Upper lobe of left lung (tissue), 6 donors: ENCODE data around the gene TACSTD2. TPM values are rescaled to one million over a fixed set of nuclear protein-coding genes. Genes with fewer than 3 reads are reported as not detected.

ENCODE experiments used
- ATAC-seq, 2 donors: fragments of 200-7000 bp; cut with Tn5 transposase; one replicate each; pipeline ENCODE4 v1.9.1; 2022; ENCODE audit warnings: mild to moderate bottlenecking in 2 of 2, moderate library complexity in 2 of 2; ENCODE audit not compliant: low FRiP score in 2 of 2
- DNase-seq, 2 donors: peaks; one replicate each; pipeline ENCODE4 v3.0.0-alpha.2; 2019 to 2020
- H3K27ac ChIP-seq, 4 donors: fragments of 200-600 bp; sonication (generic); one replicate each; pipeline ENCODE4 v1.5.1; 2016 to 2019
- H3K27me3 ChIP-seq, 4 donors: fragments of 200-600 bp; sonication (generic); one replicate each; pipeline ENCODE4 v1.5.1; 2017 to 2019
- H3K36me3 ChIP-seq, 4 donors: fragments of 200-600 bp; sonication (generic); one replicate each; pipeline ENCODE4 v1.5.1; 2016 to 2019
- H3K4me1 ChIP-seq, 4 donors: fragments of 200-600 bp; sonication (generic); one replicate each; pipeline ENCODE4 v1.5.1; 2018 to 2019
- H3K4me3 ChIP-seq, 4 donors: fragments of 200-600 bp; sonication (generic); one replicate each; pipeline ENCODE4 v1.5.1; 2017 to 2019; ENCODE audit warnings: mild to moderate bottlenecking in 2 of 4, moderate library complexity in 1 of 4
- H3K9me3 ChIP-seq, 4 donors: fragments of 200-600 bp; sonication (generic); one replicate each; pipeline ENCODE4 v1.5.1; 2018 to 2019
- EP300 ChIP-seq, 4 donors: sonication (generic); formaldehyde crosslinking; IDR thresholded peaks; one replicate each; pipeline ENCODE4 v1.5.1; 2017; ENCODE audit warnings: antibody characterized with exemption in 4 of 4, control low read depth in 2 of 4
- POLR2A ChIP-seq, 4 donors: fragments of 450-650 bp; IDR thresholded peaks; one replicate each; pipeline ENCODE4 v1.5.1; 2016 to 2017; ENCODE audit warnings: antibody characterized with exemption in 4 of 4, mild to moderate bottlenecking in 2 of 4
- POLR2AphosphoS5 ChIP-seq, 2 donors: sonication (generic); formaldehyde crosslinking; IDR thresholded peaks; one replicate each; pipeline ENCODE4 v1.5.1; 2017; ENCODE audit warnings: antibody characterized with exemption in 2 of 2
- WGBS, 2 donors: methylation state at CpG; one replicate each; pipeline ENCODE4 v1.1.5; 2017 to 2018; 5-methylcytosine and 5-hydroxymethylcytosine counted together
- total RNA-seq, 6 donors: library from RNA; depleted of rRNA in 4 of 6; stranded (reverse); fragments of >200 nt in 4 of 6; gene quantifications; one replicate each; pipeline versions ENCODE4 v1.1.0 to v1.2.1, GENCODE V29; 2016 to 2021
- TF ChIP-seq, protein P1 (sequence below), 6 experiments: fragments of 450-650 bp in 4 of 6; fragments of 200-600 bp in 2 of 6; sonication (generic) in 2 of 6; IDR thresholded peaks; one replicate each; pipeline ENCODE4 v1.5.1; 2016 to 2019; ENCODE audit warnings: antibody characterized with exemption in 6 of 6
- donor health status: DM: no; HTN: no; CAD: no; lungs with moderate emphysema.
- donor health status: DM: no; HTN: yes; CAD: no; lungs with severe emphysema.

TACSTD2 gene
- total RNA-seq, 6 donors from 2014 or later: 41.9 to 387 (median 161) TPM

DNA sequence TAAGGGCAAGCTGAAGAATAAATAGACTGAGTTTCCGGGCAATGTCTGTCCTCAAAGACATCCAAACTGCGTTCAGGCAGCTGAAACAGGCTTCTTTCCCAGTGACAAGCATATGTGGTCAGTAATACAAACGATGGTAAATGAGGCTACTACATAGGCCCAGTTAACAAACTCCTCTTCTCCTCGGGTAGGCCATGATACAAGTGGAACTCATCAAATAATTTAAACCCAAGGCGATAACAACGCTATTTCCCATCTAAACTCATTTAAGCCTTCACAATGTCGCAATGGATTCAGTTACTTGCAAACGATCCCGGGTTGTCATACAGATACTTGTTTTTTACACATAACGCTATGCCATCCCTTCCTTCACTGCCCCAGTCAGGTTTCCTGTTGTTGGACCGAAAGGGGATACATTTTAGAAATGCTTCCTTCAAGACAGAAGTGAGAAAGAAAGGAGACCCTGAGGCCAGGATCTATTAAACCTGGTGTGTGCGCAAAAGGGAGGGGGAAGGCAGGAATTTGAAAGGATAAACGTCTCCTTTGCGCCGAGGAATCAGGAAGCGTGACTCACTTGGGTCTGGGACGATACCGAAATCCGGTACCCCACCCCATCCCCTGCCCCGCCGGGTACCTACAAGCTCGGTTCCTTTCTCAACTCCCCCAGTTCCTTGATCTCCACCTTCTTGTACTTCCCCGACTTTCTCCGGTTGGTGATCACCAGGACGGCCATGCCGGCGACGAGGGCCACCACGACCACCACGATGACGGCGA, 1.3 kb downstream of the TACSTD2 start:
- TF ChIP-seq EP300 (IDR thresholded peaks at IDR 0.05) (no peak), POLR2A (IDR thresholded peaks at IDR 0.05) (no peak), POLR2AphosphoS5 (IDR thresholded peaks at IDR 0.05) (no peak)
- TF ChIP-seq, protein P1, sequence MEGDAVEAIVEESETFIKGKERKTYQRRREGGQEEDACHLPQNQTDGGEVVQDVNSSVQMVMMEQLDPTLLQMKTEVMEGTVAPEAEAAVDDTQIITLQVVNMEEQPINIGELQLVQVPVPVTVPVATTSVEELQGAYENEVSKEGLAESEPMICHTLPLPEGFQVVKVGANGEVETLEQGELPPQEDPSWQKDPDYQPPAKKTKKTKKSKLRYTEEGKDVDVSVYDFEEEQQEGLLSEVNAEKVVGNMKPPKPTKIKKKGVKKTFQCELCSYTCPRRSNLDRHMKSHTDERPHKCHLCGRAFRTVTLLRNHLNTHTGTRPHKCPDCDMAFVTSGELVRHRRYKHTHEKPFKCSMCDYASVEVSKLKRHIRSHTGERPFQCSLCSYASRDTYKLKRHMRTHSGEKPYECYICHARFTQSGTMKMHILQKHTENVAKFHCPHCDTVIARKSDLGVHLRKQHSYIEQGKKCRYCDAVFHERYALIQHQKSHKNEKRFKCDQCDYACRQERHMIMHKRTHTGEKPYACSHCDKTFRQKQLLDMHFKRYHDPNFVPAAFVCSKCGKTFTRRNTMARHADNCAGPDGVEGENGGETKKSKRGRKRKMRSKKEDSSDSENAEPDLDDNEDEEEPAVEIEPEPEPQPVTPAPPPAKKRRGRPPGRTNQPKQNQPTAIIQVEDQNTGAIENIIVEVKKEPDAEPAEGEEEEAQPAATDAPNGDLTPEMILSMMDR (IDR thresholded peaks at IDR 0.05): no peak
- Histone ChIP-seq H3K27ac (peak overlapping the region; percentile 81 to 87 (median 86)), H3K4me3 (peak overlapping the region; percentile 15 to 56 (median 50)), H3K9me3 (no peaks in the 10 kb centered on the region), H3K36me3 (no peaks in the 10 kb centered on the region), H3K27me3 (peaks cover 0 to 8% (median 3%) of the 10 kb centered on the region in 4 donors), H3K4me1 (peaks cover 11 to 59% (median 24%) of the 10 kb centered on the region in 4 donors)
- 29 to 36% methylated on average over 32 of the region's 32 CpGs for WGBS, 2 donors
- ATAC-seq: no peak
- DNase-seq: no peak

DNA sequence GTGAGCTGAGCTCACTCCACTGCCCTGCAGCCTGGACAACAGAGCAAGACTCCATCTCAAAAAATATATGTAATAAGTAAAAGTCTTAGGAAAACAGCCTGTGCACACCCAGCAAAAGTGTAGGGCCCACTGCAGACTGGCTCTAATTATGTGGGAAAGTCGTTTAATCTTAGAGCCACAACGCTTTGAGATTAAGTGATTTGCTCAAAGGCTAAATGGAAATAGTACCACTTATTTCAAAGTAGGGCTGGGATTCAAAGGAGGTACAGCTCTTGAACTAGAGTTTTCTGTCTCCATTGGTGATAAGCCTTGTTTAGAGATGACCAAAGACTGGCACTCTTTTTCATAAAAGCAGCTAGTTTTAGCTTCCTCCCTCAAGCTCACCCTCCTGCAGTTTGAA, 2.2 kb downstream of the TACSTD2 start:
- DNase-seq (no peak), ATAC-seq (no peak)
- H3K4me3 ChIP-seq: peak overlapping the region in 3 of 4 donors; percentile 49 to 56 (median 50)
- peaks cover 11 to 59% (median 24%) of the 10 kb centered on the region in 4 donors for H3K4me1 ChIP-seq
- 74 to 90% methylated on average over 2 of the region's 2 CpGs for WGBS, 2 donors
- no peaks in the 10 kb centered on the region for H3K36me3 ChIP-seq
- no peaks in the 10 kb centered on the region for H3K9me3 ChIP-seq
- peaks cover 0 to 8% (median 3%) of the 10 kb centered on the region in 4 donors for H3K27me3 ChIP-seq
- TF ChIP-seq EP300 (IDR thresholded peaks at IDR 0.05) (no peak), POLR2AphosphoS5 (IDR thresholded peaks at IDR 0.05) (no peak), POLR2A (IDR thresholded peaks at IDR 0.05) (no peak)
- TF ChIP-seq, protein P1 (IDR thresholded peaks at IDR 0.05): no peak
- peak overlapping the region; percentile 51 to 87 (median 80) for H3K27ac ChIP-seq

DNA sequence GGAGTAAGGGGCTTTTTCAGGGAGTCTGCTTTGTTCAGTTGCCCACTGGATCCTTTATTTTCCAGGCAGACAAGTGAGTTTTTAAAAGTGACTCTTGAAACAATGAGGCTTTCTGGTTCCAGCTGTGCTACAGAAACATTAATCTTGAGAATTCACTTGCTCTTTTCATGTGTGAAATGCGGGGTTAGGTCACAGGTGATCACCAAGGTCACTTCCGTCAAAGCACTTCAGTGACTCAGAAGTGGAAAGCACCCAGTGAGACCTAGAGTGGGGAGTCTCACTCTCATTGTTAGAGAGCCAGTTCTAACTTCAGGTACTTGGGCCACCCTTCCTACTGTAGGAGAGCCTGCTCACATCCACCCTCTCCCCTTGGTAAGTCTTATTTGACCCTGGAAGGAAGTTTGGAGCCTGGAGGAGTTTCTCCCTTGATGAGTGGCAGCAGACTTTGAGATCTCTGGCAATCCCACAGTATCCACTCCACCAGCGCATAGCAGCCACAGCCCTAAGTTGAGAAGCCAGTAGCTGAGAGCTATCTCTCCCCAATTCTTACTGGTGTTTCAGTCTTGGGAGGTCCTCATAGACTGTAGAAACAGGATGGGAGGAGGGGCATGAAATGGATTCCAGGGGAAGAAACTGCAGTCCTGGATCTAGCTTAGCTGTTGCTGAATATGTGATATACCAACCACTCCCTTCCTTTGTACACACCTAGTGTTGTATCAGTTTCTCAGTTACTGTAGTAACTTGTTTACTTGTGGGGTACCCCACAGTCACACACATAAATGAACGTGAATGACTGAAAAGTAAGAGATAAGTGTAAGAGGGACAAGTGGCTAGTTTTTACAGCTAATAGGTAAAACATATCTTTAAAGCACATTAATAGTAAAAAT, 3.1 kb downstream of the TACSTD2 start:
- Histone ChIP-seq H3K27ac (peak overlapping the region; percentile 51 to 87 (median 80)), H3K27me3 (peaks cover 0 to 8% (median 3%) of the 10 kb centered on the region in 4 donors), H3K4me3 (peak overlapping the region in 1 of 4 donors; percentile 49), H3K36me3 (no peaks in the 10 kb centered on the region), H3K4me1 (peaks cover 11 to 59% (median 24%) of the 10 kb centered on the region in 4 donors), H3K9me3 (no peaks in the 10 kb centered on the region)
- TF ChIP-seq EP300 (IDR thresholded peaks at IDR 0.05) (peak in 1 of 4 donors; percentile 60), POLR2A (IDR thresholded peaks at IDR 0.05) (peak in 3 of 4 donors; percentile 11 to 38 (median 38)), POLR2AphosphoS5 (IDR thresholded peaks at IDR 0.05) (peak in 1 of 2 donors; percentile 45)
- TF ChIP-seq, protein P1 (IDR thresholded peaks at IDR 0.05): no peak
- DNase-seq (peak in 1 of 2 donors; percentile 67), ATAC-seq (peak in 1 of 2 donors; percentile 64)
- 49 to 60% methylated on average over 4 of the region's 4 CpGs for WGBS, 2 donors

DNA sequence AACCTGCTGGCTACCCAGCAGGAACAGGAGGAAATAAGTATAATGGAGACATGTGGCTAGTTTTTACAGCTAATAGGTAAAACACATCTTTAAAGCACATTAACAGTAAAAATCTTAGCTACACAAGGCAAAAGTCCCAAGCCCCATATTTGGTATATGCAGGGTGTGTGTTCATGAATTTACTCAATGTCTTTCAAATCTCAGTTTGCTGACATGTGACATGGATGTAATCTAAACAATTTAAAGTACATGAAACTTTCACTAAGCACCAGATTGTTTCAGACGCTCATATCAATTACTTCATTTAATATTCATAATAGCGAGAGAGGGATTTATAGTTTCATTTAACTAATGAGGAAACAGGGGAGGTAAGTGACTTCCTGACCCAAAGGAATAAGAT, 3.9 kb downstream of the TACSTD2 start:
- 58% methylated on average over 2 of the region's 2 CpGs for WGBS, 2 donors
- Histone ChIP-seq H3K4me1 (peaks cover 7 to 55% (median 20%) of the 10 kb centered on the region in 4 donors), H3K27ac (peak overlapping the region; percentile 51 to 87 (median 80)), H3K36me3 (no peaks in the 10 kb centered on the region), H3K9me3 (no peaks in the 10 kb centered on the region), H3K4me3 (no peak overlapping the region), H3K27me3 (peaks cover 0 to 8% (median 3%) of the 10 kb centered on the region in 4 donors)
- no peak for ATAC-seq
- TF ChIP-seq POLR2AphosphoS5 (IDR thresholded peaks at IDR 0.05) (no peak), POLR2A (IDR thresholded peaks at IDR 0.05) (no peak)
- no peak for DNase-seq

DNA sequence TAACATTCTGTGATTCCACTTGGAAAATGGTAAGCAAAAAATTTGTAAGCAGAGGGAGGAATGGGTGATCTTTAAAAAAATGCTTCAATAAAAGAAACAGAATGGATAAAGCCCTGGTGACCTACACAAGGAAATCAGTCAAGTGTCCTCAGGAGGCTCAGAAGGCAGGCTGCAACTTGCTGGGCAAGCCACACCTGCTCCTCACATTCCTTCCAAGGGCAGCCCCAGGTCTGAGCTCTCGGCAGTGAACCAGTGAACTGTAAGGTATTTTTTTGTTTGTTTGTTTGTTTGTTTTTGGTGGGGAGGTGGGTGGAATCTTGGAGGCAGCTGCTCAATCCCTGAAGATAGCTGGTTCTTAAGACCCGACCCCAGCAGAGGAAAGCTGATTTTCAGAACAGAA, 4.4 kb downstream of the TACSTD2 start:
- peak in 1 of 2 donors; percentile 78 for ATAC-seq
- Histone ChIP-seq H3K36me3 (no peaks in the 10 kb centered on the region), H3K27ac (peak overlapping the region; percentile 51 to 87 (median 80)), H3K9me3 (no peaks in the 10 kb centered on the region), H3K4me3 (no peak overlapping the region), H3K27me3 (peaks cover 0 to 8% (median 3%) of the 10 kb centered on the region in 4 donors), H3K4me1 (peaks cover 7 to 50% (median 16%) of the 10 kb centered on the region in 4 donors)
- WGBS, 2 donors: 66 to 68% methylated on average over 2 of the region's 2 CpGs
- TF ChIP-seq POLR2AphosphoS5 (IDR thresholded peaks at IDR 0.05) (peak; percentile 20 to 39), POLR2A (IDR thresholded peaks at IDR 0.05) (peak in 1 of 4 donors; percentile 15), EP300 (IDR thresholded peaks at IDR 0.05) (peak in 1 of 4 donors; percentile 51)
- TF ChIP-seq, protein P1 (IDR thresholded peaks at IDR 0.05): no peak
- DNase-seq: peak in 1 of 2 donors; percentile 89
